Stimulated activated CD8-positive, alpha-beta memory T cell treated with anti-CD3 and anti-CD28 coated beads, Interleukin-12 subunit alpha, Interleukin-12 subunit beta, amount 100 ng/mL, for 4 hours (primary cell): ENCODE measurements around the gene ZFAND3.

Source experiments
- DNase-seq: peaks from one replicate; pipeline ENCODE4 v3.0.0-alpha.2; 2020; ENCODE audit warnings: low read depth

The ZFAND3 gene

DNA sequence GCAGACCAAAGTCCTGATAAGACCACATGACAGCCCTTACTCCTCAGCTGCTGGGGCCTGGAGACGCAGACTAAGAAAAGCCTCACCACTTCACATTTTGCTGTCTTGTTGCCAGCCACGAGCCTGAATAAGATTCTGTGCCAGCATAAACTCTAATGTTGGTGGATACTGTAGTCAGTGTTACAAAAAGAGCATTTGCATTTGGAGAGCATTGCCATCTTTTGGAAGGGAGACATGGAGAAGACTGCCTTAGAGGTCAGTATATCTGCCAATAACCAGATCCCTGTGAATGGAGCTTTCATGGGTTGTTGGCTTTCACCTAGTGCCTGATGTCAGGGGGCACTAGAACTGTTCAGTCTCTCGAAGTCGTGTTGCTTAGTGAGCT lies 315.2 kb downstream of the ZFAND3 start:
- no peak for DNase-seq

DNA sequence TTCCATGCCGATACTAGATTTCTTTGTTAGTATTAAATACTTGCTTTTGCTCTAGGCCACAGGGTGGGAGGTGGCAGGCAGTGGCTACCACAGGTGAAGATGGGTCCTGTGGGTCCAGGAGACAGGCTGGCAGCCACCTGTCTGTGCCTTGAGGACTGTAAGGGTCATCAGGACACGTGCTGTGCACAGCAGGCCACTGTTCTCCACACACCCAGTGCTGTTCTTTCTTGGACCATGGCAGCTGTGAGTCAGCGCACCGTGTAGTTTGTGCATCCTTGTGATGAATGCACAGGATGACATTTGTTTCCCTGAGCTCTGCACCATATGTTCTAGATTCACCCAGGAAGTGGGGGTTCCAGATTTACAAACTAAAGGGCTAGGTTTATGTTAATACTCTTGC lies 317.0 kb downstream of the ZFAND3 start:
- no peak for DNase-seq

DNA sequence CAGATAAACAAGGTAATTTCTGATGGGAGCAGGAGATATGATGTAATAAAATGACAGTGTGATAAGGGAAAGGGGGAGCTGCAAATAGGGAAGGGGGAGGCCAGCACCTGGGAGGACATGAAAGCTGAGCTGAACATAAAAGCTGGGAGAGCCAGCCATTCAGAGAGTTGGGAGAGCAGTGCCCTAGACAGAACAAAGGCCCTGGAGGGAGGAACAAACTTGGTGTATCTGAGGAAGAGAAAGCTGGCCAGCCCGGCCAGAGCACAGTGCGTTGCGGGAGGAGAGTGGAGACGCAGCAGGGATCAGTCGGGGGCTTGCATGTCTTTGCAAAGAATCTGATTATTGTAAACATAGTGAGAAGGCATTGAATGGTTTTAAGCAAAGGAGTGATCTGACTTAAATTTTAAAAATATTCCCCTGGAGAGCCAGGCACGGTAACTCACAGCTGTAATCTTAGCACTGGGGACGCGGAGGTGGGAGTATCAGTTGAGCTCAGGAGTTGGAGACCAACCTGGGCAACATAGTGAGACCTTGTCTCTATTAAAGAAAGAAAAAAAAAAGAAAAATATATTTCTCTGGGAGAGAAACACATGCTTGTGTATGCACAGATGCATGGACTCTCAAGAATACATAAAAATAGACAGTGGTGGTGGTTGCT lies 318.2 kb downstream of the ZFAND3 start:
- no peak for DNase-seq

DNA sequence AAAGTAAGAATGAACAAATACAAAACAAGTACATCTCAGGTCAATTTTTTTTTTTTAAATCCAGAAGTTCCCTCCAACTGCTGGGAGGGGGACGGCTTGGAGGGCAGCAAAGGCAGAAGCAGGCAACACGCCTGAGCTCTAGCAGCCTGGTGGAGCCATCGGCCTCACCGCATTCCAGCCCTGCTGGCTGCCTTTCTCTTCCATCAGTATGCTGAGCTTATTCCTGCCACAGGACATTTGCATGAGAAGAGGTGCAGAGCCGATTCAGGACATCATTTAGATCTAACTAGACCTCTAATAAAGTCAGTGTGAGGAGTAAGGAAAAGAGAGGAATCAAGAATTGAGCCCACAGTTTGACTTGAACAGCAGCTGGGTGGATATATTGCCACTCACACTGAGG lies 318.8 kb downstream of the ZFAND3 start:
- DNase-seq, result no peak

DNA sequence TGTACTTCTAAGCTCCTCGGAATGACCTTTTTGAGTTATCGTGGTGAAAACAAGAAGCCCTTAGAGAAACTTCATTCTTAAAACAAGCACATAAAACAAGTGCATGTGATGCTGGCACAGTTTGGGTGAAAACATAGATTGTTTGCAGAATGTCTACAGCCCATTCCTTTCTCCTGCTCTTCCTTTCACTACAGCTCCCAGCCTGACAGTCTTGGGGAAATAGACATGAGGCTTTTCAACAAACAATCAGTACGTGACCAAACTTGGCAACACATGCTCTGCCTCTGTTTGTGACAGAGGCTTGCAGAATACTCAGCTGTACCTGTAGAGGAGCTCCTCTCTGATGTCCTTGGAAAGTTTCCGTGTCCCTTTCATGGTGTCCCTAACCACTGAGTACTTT lies 321.6 kb downstream of the ZFAND3 start:
- no peak for DNase-seq

DNA sequence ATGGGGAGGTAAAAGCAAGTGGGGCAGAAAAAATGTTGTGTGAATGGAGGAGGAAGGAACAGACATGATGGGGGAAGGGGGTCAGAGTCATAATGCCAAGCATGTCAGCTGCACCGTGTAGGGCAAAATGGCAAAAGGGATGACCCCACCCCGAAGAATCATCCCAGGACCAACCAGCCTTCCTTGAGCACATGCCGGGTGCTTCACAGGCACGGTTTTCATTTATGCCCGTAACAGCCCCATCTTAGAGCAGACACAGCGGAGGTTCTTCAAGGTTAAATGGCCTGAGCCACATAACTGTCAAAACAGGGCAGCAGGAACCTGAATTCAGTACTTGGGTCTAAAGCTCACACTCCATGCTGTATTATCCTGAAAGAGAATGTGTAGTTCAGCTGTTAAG lies 322.2 kb downstream of the ZFAND3 start:
- DNase-seq, result no peak

DNA sequence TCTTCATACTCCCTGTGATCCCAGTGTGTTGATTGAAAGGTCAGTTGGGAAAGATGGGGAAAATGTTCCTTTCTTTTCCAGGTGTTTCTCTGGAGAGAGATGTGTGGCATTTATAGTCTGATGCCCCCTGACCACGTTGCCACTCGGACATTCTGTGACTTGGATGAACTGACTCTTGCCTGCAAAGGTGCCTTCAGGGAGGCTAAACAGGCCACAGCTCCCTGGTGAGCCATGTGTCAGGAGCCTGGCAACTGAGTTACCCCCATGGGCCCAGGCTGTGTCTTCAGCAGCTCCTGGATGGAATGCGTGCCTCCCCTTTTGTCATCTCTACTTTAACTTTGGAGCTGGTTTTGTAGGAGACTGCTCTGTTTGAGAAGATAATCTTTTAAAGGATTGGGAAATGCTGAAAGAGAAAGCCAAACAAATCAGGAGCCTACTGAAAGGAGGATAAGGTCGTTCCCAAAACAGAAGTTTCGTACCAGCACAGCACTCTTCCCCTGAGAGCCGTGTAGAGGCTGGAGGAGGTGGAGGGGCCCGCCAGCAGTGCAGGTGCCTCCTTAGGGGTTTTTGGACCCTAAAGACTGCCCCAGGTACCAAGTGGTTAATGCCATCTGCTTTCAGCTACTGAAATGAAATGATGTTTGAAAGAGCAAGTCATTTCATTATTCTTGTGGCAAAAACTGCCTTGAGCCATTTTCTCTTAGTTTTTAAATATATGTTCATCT lies 322.8 kb downstream of the ZFAND3 start:
- DNase-seq, result no peak

DNA sequence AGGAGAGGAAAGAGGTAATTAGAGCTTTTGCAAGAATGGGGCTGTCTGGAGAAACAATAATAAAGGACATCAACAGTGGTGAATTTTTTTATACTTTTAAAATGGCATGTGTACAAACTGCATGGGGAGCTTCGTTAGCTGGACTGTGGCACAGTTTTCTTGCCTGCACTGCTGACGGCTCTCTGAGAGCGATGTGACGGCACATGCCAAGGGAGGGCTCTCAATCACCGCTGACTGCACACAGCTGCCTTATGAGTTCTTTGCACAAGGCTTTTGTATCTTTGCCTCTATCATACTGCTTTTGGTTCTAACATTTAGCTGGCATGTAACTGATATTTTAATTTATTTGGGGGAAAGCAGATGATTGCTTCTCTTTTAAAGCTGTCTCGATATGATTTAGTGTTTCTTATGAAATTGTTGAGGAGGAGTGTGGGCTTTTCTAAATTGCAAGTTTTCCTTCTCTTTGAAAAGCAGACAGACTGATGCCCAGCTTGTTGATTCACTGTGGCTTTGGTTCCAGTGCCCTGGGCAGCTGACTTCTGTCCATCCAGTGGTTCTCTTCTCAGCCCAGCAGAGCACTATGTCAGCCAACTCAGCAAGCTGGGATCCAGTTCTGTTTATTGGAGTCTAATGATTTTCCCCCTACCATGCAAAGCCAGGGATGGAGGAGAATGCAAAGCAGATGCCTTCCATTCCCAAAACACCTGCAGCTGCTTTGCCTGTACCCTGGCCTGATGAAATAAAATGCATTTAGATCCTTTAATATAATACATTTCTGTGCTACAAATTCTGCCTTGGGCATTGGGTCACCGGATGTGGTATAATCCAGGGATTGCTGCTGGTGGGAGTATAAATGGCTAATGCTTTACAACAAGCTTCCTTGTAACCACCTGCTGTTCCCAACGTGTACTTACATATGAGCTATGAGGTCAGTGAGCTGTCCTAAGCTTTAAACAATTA lies 323.9 kb downstream of the ZFAND3 start:
- DNase-seq, result no peak

DNA sequence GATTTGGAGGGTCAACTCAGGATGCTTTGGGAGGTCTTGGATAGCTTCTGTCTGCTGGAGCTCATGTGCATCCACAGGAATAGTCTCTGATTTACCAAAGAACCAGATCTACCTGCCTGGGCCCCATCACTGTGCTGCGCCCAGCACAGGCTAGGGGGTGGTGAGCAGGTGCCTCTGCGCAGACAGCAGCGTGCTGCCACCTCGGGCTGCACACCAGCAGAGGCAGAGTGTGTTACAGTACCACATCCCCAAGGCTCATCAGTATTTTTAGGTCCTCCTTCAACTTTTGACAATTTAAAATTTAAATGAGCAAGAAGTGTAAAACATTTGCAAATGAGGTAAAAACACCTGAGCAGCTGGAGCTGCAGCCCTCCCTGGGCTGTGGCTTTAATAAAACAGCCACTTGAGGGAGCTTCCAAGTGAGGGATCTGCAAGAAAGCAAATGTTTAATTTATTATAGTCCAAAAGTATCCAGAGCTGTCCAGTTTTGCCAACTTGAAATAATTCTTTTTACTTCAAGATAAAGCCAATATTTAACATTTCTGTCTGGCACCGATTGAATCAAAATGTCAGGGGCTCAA lies 324.9 kb downstream of the ZFAND3 start:
- no peak for DNase-seq

DNA sequence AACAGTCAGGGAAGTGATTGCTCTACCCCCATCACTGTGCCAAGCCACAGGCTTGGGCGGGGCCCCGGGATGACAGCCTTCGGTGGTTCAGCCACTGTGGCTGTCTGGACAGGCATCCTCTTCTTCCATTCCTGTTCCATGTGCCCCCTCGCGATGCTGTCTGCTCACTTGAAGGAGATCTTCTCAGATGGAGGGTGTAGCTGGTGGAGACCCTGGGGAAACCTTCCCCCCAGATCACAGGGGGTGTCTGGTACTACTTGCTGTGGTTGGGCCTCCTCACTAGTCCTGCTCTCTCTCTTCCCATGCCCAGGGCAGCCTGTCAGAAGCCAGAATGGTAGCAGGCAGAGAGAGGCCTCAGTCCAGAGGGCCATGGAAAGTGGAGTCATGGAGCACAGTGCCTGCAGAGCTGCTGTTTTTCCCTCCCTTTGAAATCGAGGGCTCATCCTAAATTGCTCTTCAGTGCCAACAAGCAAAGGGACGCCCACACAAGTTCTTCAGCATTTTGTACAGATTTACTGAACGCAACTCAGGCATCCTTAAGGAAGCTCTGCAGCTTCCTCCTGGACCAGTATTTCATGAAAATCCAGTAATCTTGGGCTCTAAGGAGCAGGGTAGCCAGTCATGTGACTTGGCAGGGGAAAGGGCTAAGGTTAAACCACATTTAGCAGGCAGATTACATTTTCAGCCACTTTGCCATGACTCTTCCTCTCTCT lies 326.6 kb downstream of the ZFAND3 start:
- DNase-seq, result no peak

DNA sequence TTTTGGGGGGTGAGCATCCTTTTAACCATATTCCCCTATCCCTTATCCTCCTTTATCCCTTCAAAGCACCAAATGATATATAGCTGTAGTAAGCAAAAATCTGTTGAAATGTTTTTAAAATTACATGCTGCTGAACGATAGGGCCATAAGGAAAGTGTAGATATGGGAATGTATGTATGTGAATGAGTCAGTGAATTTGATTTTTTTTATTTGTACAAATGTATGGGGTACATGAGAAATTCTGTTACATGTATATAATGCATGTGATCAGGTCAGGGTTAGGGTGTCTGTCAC lies 327.2 kb downstream of the ZFAND3 start:
- DNase-seq, result no peak

DNA sequence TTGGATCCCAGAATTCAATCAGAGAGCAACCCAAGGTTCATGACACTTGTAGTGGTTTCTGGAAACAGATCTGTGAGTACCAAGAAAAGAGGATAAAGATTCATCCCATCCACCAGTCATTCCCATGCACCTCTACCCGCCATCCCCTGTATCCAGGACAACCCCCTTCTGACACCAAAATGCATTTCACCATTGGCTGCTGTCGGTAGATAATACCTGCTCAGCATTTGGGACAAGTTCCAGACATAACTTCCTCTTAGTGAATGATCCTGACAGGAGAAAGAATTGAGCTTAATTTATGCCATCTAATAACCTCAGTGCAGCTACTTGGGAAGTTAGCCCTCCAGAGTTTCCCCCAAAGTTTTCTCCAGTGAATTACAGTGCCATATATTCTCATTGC lies 329.1 kb downstream of the ZFAND3 start:
- no peak for DNase-seq

DNA sequence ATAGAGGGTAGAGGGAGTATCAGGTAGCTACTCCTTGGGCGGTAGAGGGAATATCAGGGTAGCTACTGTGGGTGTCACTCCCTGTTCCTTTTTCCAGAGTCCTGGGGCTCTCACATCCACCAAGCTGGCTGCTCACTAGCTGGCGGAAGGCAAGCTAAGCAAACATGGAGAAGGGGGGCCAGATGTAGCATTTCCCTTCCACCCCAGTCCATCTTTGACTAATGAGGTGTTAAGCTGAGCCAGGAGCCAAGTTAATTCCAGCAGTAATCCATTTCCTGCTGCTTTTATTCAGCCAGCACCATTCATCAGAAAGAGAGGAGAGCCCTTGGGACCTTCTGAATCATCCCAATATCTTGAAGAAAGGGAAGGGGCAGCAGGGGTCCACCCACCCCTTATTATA lies 330.0 kb downstream of the ZFAND3 start:
- DNase-seq, result no peak

DNA sequence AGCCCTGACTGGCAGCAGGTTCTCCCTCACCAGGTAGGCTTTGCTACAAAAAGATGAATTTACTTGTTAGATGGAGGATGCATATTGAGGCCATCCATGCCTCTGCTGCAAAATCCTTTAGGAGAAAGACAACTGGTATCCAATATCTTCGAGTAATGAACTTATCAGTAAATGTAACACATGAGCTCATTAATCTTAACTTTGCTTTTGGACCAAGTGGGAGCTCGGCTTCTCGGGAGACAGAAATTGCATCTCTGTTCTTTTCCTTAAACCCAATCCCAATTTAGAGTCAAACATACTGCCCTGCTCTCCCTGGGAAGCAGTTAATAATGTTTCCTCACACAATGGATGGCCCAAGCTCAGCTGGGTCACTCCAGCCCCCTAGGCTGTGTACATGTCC lies 330.5 kb downstream of the ZFAND3 start:
- no peak for DNase-seq

DNA sequence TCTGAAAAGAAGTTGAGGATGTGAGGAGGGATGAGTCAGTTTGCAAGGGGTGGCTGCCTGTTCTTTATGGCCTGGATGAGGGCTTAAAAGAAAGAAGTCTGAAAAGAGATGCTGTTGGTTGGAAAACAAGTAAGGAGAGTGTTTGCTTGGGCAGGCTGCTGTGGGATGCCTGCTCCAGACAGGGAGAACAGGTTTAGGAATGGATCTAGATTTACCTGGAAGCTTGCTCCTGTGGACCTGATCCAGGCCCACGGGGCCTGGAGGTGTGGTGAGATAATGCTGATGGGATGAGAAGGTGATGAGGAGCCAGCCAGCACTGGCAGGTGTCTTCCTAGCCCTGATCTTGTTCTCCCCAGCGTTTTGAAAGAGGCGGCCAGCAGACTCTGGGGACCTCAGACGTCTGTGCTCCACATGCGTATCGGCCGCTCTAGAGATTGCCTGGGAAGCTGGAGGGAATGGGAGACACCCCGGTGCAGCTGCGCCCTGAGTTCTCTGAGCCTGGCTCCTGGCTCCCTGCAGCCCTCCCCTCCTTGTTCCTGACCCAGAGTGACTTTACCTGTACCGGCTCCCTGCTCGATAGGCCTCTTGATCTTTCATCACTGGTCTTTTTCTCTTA lies 331.3 kb downstream of the ZFAND3 start:
- no peak for DNase-seq

DNA sequence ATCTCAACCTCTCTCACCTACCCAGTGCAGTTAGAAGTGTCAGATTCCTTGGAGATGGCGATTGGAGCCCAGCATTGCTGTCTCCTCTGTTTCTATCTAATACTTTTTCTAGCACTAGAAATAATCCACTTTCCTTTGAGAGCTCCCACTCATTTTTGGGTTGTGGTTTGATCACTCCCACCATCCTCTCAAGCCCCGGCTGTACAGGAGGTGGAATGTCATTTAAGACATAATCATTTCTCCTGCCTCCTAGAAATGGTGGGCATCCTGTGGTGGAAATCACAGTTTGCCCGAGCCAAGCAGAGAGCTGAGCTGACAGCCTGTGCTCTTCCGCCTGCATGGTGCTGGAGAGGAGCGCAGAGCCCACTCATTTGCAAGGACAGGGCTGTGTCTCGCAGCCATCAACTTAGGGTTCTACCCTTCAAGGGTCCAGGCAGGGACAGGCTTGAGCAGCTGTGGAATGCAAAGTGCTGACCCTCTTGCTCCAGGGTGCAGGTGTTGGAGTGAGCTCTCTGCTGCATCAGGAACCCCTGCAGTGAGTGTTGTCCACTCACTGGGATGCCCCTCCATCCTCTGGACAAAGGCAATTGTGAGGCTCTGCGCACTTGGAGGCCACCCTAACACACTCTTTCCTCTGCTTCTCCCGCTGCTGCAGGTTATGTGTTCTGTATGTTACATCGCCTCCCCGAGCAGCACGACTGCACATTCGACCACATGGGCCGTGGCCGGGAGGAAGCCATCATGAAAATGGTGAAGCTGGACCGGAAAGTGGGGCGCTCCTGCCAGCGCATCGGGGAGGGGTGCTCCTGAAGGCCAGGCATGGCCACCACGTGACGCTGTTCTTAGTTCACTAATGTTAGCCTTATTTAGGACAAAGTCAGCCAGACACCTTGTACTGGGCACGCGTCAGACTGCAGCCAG lies 332.3 kb downstream of the ZFAND3 start:
- no peak for DNase-seq

DNA sequence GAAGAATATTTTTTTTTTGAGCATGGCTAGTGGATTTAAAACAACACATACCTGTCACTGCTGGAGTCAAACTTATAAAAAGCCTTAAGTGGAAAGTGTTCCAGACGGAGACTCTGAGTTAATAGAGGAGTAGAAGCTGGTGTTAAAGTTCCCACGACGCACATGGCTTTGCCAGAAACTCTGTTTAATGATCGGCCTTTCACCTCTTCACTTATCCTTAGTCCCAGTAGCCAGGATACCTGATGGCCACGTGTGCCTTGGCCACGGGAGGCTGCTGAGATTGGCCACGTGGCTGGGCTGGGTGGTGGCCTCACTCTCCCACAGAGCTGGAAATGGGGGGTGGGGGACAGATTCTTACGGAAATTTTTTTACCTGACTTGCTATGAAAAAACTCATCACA lies 333.1 kb downstream of the ZFAND3 start:
- no peak for DNase-seq

DNA sequence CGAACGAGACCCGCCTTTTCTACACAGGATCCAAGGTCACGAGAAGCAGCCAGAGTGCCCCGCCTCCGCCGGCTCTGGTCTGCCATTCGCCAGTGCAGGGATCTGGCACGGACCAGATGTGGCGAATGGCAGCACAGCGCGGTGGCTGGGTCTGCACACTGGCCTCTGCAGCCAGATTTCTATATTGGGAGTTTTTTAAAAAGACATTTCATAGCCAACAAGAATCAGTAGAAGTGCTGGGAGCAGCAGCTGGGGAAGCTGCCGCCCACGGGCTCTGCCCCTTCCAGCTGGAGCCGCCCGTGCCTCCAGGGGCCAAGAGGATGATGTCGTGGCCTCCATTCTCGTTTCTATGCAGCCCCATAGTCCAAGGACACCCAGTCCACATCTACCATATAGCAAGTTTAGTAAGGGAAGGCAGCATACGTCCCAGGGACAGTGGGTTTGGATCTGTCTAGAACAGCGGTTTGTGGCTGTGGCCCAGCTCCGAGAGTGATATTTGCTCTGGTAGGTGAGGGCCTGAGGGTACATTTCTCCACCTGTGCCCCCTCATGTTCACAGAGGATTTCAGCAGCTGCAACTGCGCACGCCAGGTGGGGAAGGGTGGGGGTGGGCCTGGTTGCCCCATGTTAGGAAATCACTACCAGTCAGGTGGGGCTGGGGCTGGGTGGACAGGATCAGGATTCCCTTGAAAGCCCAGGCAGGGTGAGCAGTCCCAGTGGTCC lies 333.7 kb downstream of the ZFAND3 start:
- no peak for DNase-seq

DNA sequence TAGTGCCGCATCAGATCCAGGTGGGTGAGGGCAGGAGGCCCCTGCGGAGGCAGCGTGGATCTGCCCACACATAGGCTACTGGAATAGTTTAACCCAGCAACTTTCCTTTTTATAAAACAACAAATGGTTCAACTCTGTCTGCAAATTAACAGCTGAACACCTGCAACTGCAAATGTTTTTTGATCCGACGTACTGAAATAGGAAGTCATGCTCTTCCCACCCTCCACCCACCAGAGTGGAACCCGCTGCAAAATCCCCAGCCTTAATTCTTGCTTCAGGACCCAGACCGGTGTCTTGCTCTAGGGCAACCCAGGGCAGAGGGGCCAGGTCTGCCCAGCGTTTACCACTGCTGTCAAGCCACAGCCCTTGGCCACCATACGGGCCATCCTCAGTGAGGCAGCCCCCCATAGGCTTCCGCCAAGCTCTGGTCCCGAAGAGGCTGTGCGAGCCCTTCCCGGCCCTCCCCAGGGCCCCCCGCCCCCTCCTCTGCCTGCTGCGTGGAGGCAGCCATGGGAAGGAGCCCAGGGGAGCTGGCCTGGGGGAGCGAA lies 334.3 kb downstream of the ZFAND3 start:
- no peak for DNase-seq

DNA sequence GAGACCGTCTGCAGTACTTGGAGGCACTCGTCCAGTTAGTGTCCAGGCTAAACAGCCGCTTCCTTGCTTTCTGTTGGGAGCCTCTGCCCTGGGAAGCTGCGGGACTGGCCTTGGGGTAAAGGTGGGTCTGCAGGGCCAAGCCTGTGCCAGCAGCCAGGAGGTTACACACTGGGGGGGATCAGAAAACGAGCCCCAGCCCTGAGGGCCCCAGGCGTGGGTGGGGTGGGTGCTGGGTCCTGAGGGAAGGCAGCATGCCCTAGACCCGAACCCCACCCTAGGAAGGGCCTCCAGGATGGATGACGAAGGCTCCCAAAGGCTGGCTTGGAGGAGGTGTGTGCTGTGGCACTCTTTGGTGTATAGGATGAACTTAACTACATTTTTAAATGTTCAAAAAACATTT lies 335.2 kb downstream of the ZFAND3 start:
- no peak for DNase-seq
